Glomerular visceral epithelial cell (primary cell): ENCODE results near the gene TAGAP.
"Not testable (repeated sequence)": the region's sequence is repeated elsewhere in the genome, so short reads cannot be mapped to it uniquely, and the experiment has no call there.

Source experiments
- DNase-seq: peaks from one replicate; pipeline ENCODE4 v3.0.0-alpha.2; 2016; ENCODE audit errors: extremely low spot score

TAGAP gene

GRCh38 chr6:159043947-159044346 lies 844 bp downstream of the TAGAP start:
- no peak for DNase-seq

GRCh38 chr6:159043251-159043650 lies 1.5 kb downstream of the TAGAP start:
- DNase-seq: no peak

DNA sequence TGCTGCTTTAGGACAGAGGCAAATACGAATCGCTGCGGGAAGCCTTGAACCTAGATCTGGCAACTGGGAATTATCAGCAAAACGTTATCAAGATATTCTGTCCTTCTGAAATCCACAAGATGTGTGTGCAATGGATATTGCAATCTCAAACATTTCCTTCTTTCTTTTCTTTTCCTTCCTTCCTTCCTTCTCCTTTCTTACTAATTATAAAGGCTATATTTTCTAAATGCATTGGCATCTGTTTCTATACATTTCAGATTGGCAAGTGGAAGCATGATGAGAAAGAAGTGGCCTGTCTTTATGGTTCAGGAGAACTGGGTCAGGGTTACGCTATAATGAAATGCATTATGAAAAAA lies 2.0 kb downstream of the TAGAP start:
- no peak for DNase-seq

GRCh38 chr6:159042003-159042825 lies 2.6 kb downstream of the TAGAP start:
- peak; percentile 72 for DNase-seq

- DNase-seq: no peak
These were observed 3.6 kb downstream of the TAGAP start for GRCh38 chr6:159041181-159041580.

DNA sequence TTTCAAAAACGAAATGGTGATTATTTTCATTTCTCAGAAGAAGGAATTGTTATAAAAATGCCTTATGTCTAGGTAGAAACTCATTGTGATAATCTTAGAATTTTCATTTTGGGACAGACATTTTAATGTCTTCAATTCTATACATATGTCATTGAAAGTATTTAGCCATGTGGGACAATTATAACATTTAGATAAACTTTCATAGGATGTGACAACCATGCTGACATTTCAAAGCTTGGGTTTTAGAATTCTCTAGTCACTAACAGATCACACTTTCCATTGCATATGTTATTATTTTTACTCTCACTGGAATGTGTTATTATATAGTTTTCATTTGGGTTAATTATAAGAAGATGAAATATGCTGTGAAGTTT lies 4.9 kb downstream of the TAGAP start:
- no peak for DNase-seq

DNA sequence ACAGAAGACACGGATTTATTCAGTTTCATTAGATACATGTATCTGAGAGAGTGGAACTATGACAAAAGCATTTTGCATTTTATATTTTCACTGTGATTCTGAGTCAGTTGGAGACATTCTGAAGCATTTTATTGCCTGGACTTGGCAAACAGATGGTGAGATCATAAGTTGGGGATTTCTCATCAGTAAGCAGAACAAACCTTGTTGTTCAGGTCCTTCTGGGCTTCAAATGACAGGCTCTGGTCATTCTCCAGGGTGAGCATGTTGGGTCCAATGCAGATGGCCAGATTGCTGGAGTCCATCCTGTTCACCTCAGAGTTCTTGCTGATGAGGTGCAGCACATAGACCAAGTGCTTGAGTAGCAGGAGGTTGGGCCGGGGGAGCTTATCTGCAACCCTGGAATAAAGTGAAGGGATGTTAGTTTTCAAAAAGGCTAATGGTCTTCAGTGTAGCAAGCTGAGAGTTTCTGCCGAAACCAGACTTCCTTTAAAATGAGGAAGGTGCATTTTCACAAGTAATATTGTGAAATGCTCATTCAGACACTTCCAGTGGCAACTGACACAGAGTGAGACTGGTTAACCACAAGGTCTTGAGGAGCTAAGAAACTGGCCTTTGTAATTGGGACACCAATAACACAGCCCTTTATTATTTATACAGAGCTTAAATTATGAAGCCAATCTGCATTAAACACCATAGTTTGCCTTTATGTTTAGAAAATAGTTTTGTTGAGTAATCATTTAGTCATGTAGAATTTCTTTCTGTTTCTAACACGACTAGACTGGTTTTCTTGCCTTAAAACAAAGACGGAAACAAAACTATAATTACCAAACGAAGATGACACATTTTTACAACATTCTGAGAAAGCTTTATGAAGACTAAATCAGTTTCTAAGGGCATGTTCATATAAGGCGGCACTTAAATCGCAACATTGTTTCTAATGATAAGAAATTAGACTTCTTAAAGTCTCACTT lies 5.6 kb downstream of the TAGAP start:
- no peak for DNase-seq

- DNase-seq: not testable (repeated sequence)
These were observed 6.5 kb downstream of the TAGAP start for GRCh38 chr6:159038318-159038717.

GRCh38 chr6:159037756-159038290 lies 7.0 kb downstream of the TAGAP start:
- DNase-seq: no peak

DNA sequence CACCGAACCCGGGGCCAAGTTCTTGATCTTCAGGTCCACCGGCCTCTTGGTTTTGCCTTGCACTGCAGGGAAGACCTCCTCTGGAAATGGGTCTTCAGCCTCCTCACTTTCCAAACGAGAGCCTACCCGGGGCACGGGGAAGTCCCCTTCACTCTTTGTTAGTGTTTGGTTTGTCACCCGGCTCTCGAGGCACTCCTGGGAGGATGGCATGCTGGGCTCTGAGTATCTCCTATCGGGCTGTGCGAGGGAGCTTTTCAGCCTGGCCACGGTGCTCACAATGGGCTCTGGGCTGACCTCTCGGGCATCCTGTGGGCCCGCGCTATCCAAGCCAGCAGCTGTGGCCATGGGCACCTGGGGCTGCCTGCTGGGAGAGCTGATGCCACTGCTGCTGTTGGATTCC lies 8.1 kb downstream of the TAGAP start:
- DNase-seq: no peak

GRCh38 chr6:159035891-159036290 lies 8.9 kb downstream of the TAGAP start:
- DNase-seq: no peak

DNA sequence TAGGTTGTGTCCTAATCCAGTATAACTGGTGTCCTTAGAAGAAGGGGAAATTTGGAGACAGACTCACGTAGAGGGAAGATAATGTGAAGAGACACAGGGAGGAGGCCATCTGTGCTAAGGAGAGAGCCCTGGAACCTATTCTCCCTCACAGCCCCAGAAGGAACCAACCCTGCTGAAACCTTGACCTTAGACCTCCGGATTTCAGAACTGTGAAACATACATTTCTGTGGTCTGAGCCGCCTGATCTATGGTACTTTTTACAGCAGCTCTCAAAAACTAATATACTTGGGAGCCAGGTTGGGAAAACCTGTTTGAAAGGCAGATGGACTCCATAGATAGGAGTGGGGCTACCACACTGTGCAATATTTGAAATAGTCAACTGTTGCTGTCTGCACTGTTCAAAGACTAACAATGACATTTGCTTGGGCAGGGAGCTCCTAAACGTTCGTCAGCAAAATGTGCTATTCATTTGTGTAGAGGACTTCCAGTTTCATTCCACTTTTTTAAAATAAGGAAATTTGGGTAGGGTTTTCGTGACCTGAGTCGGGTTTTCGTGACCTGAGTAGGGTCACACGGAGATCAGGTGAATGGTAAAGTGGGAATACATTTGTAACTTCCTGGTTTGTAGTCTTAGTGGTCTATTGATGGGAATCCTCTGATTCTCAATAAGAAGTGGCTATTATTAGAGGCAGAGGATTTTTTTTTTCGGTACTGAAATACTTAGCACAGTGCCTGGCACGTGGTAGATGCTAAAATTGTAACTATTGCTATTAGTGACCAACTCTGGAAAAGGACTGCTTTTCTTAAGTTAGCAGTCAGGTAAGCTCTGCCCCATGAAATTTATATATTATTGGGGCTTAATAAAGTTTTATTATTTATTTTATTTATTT lies 11.4 kb downstream of the TAGAP start:
- no peak for DNase-seq

DNA sequence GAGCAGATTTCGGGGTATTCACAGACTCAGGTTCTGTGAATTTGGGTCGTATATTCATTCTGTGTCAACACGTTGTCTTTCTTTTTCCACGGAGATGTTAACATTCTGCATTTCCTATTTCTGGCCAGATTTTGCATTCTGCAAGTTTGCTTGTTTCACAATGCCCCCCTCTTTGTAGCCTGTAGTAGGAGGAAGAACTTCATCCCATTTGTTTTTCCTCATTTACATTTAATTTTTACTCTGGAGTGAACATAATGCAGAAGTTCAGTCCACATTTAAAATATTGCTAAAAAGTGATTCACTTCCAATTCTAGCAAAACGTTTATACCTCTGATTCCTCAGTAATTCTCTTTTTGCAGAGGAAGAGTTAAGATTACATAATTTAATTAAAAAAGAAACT lies 12.9 kb downstream of the TAGAP start:
- DNase-seq: no peak

DNA sequence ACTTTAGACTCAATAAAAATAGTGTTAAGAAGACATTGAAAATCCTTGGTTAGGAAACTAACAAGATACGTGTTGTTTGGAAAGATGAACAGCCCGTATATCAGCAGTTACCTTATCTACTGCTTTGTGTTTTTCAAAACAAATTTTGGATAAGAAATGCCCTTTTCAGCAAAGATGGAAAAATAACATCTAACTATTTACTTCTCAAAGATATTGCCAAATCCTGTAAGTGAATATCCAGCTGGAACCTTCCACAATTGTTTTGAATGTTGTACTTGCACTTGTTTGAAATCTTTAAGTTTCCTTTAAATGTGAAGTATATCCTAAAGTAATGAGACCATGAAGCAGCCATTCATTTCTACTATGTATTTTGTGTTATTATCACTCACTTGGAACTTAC lies 14.6 kb downstream of the TAGAP start:
- DNase-seq: no peak

- not testable (repeated sequence) for DNase-seq
These were observed 19.6 kb downstream of the TAGAP start for GRCh38 chr6:159025224-159025623.

GRCh38 chr6:159023893-159024292 lies 20.9 kb downstream of the TAGAP start:
- DNase-seq: no peak

- no peak for DNase-seq
These were observed 24.8 kb downstream of the TAGAP start for GRCh38 chr6:159020011-159020410.

DNA sequence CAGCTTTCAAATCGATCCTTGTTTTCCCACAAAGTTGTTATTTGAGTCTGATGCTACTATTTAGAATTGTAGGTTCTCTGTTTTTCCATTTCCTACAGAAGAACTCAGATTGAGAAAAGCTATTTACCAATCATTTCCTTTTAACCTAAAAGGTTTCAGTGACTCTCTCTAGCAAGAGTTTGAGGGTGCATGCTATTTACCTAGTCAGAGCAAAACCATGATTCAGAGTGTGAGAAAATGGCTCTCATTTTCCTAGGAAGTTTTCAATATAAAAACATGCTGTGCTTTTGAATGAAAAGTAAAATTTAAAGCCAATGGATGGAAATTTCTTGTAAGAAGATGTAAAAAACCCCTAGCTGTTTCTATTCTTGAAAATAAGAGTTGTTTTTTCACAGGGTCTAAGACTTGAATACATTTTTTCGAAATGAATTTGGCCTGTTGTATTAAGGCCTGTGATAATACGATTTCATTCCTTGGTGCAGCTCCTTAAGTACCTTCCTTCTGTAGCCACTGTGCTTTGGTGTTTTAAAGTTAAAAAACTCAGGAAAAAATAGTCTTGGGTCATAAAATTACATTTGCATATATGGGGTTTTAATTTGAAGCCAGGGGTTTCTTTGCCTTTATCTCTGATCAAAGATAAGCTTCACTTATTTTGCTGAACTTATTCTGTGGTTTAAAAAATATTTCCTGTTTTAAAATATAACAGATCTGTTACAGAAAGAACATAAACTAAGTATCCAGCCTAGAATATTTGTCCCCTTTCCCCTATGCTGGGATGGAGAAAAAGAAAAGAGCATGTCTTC lies 26.8 kb downstream of the TAGAP start:
- no peak for DNase-seq

DNA sequence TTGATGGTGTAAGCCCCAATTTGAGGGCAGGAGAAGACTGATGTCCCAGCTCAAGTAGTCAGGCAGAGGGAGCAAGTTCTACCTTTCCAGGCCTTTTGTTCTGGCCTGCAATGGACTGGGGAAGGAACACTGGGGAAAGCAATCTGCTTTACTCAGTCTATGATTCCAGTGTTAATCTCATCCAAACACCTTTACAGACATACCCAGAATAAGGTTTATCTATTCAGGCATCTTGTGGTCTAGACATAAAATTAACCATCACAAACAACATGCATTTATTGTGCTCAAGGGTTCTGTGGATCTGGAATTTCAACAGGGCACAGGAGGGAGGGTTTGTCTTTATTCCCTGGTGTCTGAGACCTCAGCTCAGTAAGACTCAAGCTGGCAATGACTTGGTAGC lies 30.4 kb downstream of the TAGAP start:
- no peak for DNase-seq

DNA sequence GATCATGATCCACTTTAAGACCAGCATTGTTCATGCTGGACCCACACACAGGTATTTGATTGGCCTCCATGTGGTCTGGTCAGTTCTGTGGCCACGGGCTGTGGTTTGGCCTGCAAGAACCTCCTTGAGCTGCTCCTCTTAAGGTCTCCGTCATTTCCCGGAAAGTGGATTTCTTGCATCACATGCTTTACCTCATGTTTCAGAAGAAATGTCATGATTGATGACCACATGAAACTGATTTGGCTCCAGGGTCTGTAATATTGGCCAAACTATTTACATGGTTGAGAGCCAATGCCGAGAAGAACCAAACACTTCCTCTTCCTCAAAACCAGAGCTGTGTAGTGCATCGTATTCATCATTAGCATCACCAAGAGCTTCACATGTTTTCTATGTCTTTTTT lies 31.6 kb downstream of the TAGAP start:
- DNase-seq: no peak

- no peak for DNase-seq
These were observed 32.6 kb downstream of the TAGAP start for GRCh38 chr6:159012201-159012600.
